Left ventricle myocardium inferior (tissue), 1 donor: ENCODE results near the gene TMEM132C. TPM values are rescaled to one million over a fixed set of nuclear protein-coding genes. Genes with fewer than 3 reads are reported as not detected.

Experiments
- DNase-seq: peaks from one replicate; pipeline ENCODE4 v3.0.0-alpha.2; 2020
- H3K27ac ChIP-seq: fragments of 200-600 bp; replicated peaks from 2 replicates; pipeline ENCODE4 v1.8.0; 2021
- H3K27me3 ChIP-seq: fragments of 200-600 bp; 2 replicates; pipeline ENCODE4 v1.8.0; 2021; ENCODE audit warnings: low read depth
- H3K36me3 ChIP-seq: fragments of 200-600 bp; 2 replicates; pipeline ENCODE4 v1.8.0; 2021
- H3K4me1 ChIP-seq: fragments of 200-600 bp; 2 replicates; pipeline ENCODE4 v1.8.0; 2021
- H3K4me3 ChIP-seq: fragments of 200-600 bp; 2 replicates; pipeline ENCODE4 v1.8.0; 2021; ENCODE audit warnings: mild to moderate bottlenecking, moderate library complexity
- H3K9me3 ChIP-seq: fragments of 200-600 bp; replicated peaks from 2 replicates; pipeline ENCODE4 v1.8.0; 2021
- CTCF ChIP-seq: fragments of 200-600 bp; IDR thresholded peaks from 2 replicates; pipeline ENCODE4 v1.8.0; 2021; ENCODE audit warnings: antibody characterized with exemption, mild to moderate bottlenecking, borderline replicate concordance
- intact Hi-C: fragments of 100-400 bp; cut with micrococcal nuclease; formaldehyde crosslinking; loops from one replicate; pipeline ENCODE4 v1.11.0; 2022
- microRNA-seq: library from miRNA; unstranded; fragments of <30 nt; microRNA quantifications from one replicate; pipeline ENCODE4 v1.2.0, GENCODE V29; 2020
- total RNA-seq: library from RNA; stranded (reverse); fragmentation: NEBNext Ultra II Directional; extraction: Animal tissue kit (Norgen Biotek cat#: 25700); gene quantifications from one replicate; pipeline ENCODE4 v1.2.1, GENCODE V29; 2021
- donor health status: DM: no; HTN: yes; CAD: no; lungs with severe emphysema.

TMEM132C gene
- total RNA-seq, 1 donor from 2014 or later = 1.8 TPM

- TF ChIP-seq CTCF = no peak
- Histone ChIP-seq H3K4me3 (no peak overlapping the region), H3K27ac (no peak overlapping the region)
Measured at GRCh38 chr12:128747441-128747840, 480.5 kb downstream of the TMEM132C start.

DNA sequence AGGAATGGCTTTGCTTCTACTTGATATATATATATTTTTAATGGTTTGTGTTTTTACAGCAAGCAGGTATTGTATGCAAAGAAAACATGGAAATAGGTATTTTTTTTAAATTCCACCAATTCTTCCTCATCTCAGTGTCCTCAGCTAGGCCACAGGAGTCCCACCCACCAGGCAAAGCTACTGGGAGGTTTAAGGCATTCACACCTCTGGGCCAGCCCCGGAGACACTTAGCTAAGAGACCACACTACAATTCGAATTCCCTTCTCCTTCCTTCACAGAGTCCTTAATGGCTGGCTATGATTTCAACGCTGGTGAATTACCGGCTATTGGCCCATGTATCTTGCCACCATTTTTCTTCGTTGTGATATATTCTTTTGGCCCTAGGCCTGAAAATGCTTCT is 485.4 kb downstream of the TMEM132C start:
- Histone ChIP-seq H3K27ac (no peak overlapping the region), H3K36me3 (no peaks in the 10 kb centered on the region)
- intact Hi-C loops = no loop called here

More at GRCh38 chr12:128747441-128747840, 480.5 kb downstream of the TMEM132C start:
- Histone ChIP-seq H3K4me1 (no peaks in the 10 kb centered on the region), H3K27me3 (peaks cover 61% of the 10 kb centered on the region), H3K36me3 (no peaks in the 10 kb centered on the region), H3K9me3 (no peaks in the 10 kb centered on the region)
- intact Hi-C loops = no loop called here
- no peak for DNase-seq

DNA sequence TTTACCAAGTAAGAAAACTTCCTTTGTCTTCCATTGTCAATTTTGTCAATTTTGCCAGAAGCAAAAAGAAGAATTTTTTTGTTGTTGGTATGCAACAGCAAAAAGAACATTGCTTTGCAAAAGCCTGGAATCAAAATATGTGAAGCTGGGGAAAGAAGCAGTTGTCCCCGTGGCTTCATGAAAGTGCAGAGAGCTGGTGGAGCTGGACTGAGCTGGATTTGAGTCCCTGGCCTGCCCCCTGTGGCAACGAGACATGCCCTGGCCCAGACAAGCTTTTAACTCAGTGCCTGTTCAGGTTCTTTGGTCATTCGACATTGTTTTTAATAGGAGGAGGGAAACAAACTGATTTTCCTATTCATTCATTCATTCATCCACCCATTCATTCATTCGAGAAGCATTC is 486.5 kb downstream of the TMEM132C start:
- Histone ChIP-seq H3K27ac (no peak overlapping the region), H3K9me3 (peaks cover 6% of the 10 kb centered on the region), H3K36me3 (no peaks in the 10 kb centered on the region), H3K4me3 (no peak overlapping the region), H3K4me1 (no peaks in the 10 kb centered on the region), H3K27me3 (peaks cover 24% of the 10 kb centered on the region)
- intact Hi-C loops = no loop called here
- no peak for TF ChIP-seq CTCF
- no peak for DNase-seq

More for the DNA sequence above, 485.4 kb downstream of the TMEM132C start:
- H3K27me3 ChIP-seq = peaks cover 27% of the 10 kb centered on the region
- TF ChIP-seq CTCF = no peak
- peaks cover 6% of the 10 kb centered on the region for H3K9me3 ChIP-seq
- DNase-seq = no peak
- H3K4me3 ChIP-seq = no peak overlapping the region
- H3K4me1 ChIP-seq = no peaks in the 10 kb centered on the region

GRCh38 chr12:128754275-128754674 is 487.3 kb downstream of the TMEM132C start:
- Histone ChIP-seq H3K36me3 (no peaks in the 10 kb centered on the region), H3K27me3 (peaks cover 24% of the 10 kb centered on the region), H3K9me3 (peaks cover 6% of the 10 kb centered on the region), H3K4me1 (no peaks in the 10 kb centered on the region), H3K4me3 (no peak overlapping the region), H3K27ac (no peak overlapping the region)
- intact Hi-C loops = no loop called here
- DNase-seq = no peak
- no peak for TF ChIP-seq CTCF

DNA sequence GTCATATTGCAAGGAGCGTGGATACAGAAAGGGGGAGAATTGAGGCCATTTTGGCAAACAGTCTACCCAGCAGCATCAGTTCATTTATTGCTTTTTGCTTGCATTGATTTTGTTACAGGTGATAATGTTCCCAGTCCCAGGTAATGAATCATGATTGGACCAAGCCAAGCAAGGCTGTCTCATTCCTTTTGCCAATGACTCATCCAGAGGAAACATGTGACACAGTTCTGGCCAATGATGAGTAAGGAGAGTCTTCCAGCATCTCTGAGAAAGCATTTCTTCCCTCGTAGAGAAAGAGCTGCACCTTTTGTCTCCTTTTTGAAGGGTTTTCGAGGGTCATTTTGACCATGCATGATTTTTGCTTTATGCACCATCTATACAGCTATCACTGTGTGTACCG is 488.6 kb downstream of the TMEM132C start:
- peaks cover 6% of the 10 kb centered on the region for H3K9me3 ChIP-seq
- H3K4me3 ChIP-seq = no peak overlapping the region
- DNase-seq = no peak
- peaks cover 35% of the 10 kb centered on the region for H3K27me3 ChIP-seq
- no peaks in the 10 kb centered on the region for H3K36me3 ChIP-seq
- intact Hi-C loops = no loop called here
- H3K4me1 ChIP-seq = no peaks in the 10 kb centered on the region
- TF ChIP-seq CTCF = no peak
- no peak overlapping the region for H3K27ac ChIP-seq

Small RNAs within 50 kb of the gene (microRNA-seq; reads per million reads assigned to microRNA genes)
- gene MIR3612 (not detected), gene MIR4419B (not detected)
